BLaER1 (cell line): ENCODE data around the gene MYT1.

Experiments
- H3K27ac ChIP-seq: shearing (Covaris generic); formaldehyde crosslinking; 2 replicates; pipeline ENCODE4 v1.8.1; 2022
- H3K27me3 ChIP-seq: shearing (Covaris generic); formaldehyde crosslinking; 2 replicates; pipeline ENCODE4 v1.8.1; 2022
- H3K36me3 ChIP-seq: shearing (Covaris generic); formaldehyde crosslinking; 2 replicates; pipeline ENCODE4 v1.8.1; 2022
- H3K4me1 ChIP-seq: shearing (Covaris generic); formaldehyde crosslinking; 2 replicates; pipeline ENCODE4 v1.8.1; 2022
- H3K4me2 ChIP-seq: shearing (Covaris generic); formaldehyde crosslinking; 2 replicates; pipeline ENCODE4 v1.8.1; 2022
- H3K4me3 ChIP-seq: shearing (Covaris generic); formaldehyde crosslinking; 2 replicates; pipeline ENCODE4 v1.8.1; 2022
- H3K9ac ChIP-seq: shearing (Covaris generic); formaldehyde crosslinking; 2 replicates; pipeline ENCODE4 v1.8.1; 2022
- H3K9me3 ChIP-seq: shearing (Covaris generic); formaldehyde crosslinking; 2 replicates; pipeline ENCODE4 v1.8.1; 2022
- H4K20me1 ChIP-seq: shearing (Covaris generic); formaldehyde crosslinking; 2 replicates; pipeline ENCODE4 v1.8.1; 2022
- Cebpa-rat ChIP-seq: shearing (Covaris generic); IDR thresholded peaks from 2 replicates; pipeline ENCODE4 v1.8.1; 2022

Gene MYT1

GRCh38 chr20:64254156-64254555, 89.9 kb downstream of the MYT1 start:
- no peak for TF ChIP-seq Cebpa-rat
- H3K4me1 ChIP-seq: peaks cover 35% of the 10 kb centered on the region

GRCh38 chr20:64254571-64255360, 90.5 kb downstream of the MYT1 start:
- Histone ChIP-seq H3K27ac (peak overlapping the region; percentile 88), H3K4me2 (peak overlapping the region; percentile 97), H3K9me3 (no peaks in the 10 kb centered on the region), H3K9ac (peak overlapping the region; percentile 91), H4K20me1 (peaks cover 29% of the 10 kb centered on the region), H3K4me1 (peaks cover 35% of the 10 kb centered on the region), H3K36me3 (peaks cover under 1% of the 10 kb centered on the region; the same call in 1 of the 2 replicates), H3K27me3 (no peaks in the 10 kb centered on the region), H3K4me3 (peak overlapping the region; percentile 81)
- no peak for TF ChIP-seq Cebpa-rat

More at GRCh38 chr20:64254156-64254555, 89.9 kb downstream of the MYT1 start:
- H3K27ac ChIP-seq: no peak overlapping the region
- H4K20me1 ChIP-seq: peaks cover 23% of the 10 kb centered on the region
- H3K36me3 ChIP-seq: no peaks in the 10 kb centered on the region; the same call in 1 of the 2 replicates
- no peak overlapping the region for H3K4me2 ChIP-seq
- H3K4me3 ChIP-seq: no peak overlapping the region
- no peaks in the 10 kb centered on the region for H3K27me3 ChIP-seq
- H3K9ac ChIP-seq: no peak overlapping the region
- H3K9me3 ChIP-seq: no peaks in the 10 kb centered on the region

GRCh38 chr20:64255361-64256281, 91.4 kb downstream of the MYT1 start, which contains the start of gene PCMTD2:
TSS of gene PCMTD2 (plus strand) at chr20:64255748. CDS start at chr20:64259966, 4,218 bp downstream.
- H3K9me3 ChIP-seq: no peaks in the 10 kb centered on the region
- peaks cover 38% of the 10 kb centered on the region for H4K20me1 ChIP-seq
- no peaks in the 10 kb centered on the region for H3K27me3 ChIP-seq
- peaks cover 42% of the 10 kb centered on the region for H3K4me1 ChIP-seq
- H3K27ac ChIP-seq: peak within 1 kb of the TSS; percentile 88
- peak within 1 kb of the TSS; percentile 91 for H3K9ac ChIP-seq
- peak within 1 kb of the TSS; percentile 97 for H3K4me2 ChIP-seq
- peak within 1 kb of the TSS; percentile 81 for H3K4me3 ChIP-seq
- no peak for TF ChIP-seq Cebpa-rat
- H3K36me3 ChIP-seq: peaks cover 8% of the 10 kb centered on the region

- peak overlapping the region; percentile 88 for H3K27ac ChIP-seq
These were observed 92.2 kb downstream of the MYT1 start for GRCh38 chr20:64256282-64256935.

GRCh38 chr20:64257107-64257757, 93.0 kb downstream of the MYT1 start:
- H3K4me3 ChIP-seq: peak overlapping the region; percentile 81; the same call in 1 of the 2 replicates
- no peaks in the 10 kb centered on the region for H3K27me3 ChIP-seq
- peak overlapping the region; percentile 97 for H3K4me2 ChIP-seq
- no peaks in the 10 kb centered on the region for H3K9me3 ChIP-seq
- no peak overlapping the region for H3K27ac ChIP-seq
- H3K9ac ChIP-seq: peak overlapping the region; percentile 91
- no peak for TF ChIP-seq Cebpa-rat
- peaks cover 57% of the 10 kb centered on the region for H3K4me1 ChIP-seq
- peaks cover 14% of the 10 kb centered on the region for H3K36me3 ChIP-seq
- H4K20me1 ChIP-seq: peaks cover 54% of the 10 kb centered on the region

More at GRCh38 chr20:64256282-64256935, 92.2 kb downstream of the MYT1 start:
- Histone ChIP-seq H3K9me3 (no peaks in the 10 kb centered on the region), H3K4me2 (peak overlapping the region; percentile 97), H3K36me3 (peaks cover 8% of the 10 kb centered on the region), H4K20me1 (peaks cover 46% of the 10 kb centered on the region), H3K9ac (peak overlapping the region; percentile 91), H3K27me3 (no peaks in the 10 kb centered on the region), H3K4me1 (peaks cover 50% of the 10 kb centered on the region), H3K4me3 (peak overlapping the region; percentile 81)
- TF ChIP-seq Cebpa-rat: no peak

GRCh38 chr20:64258071-64258823, 94.0 kb downstream of the MYT1 start:
- Histone ChIP-seq H3K4me2 (peak overlapping the region; percentile 97; the same call in 1 of the 2 replicates), H4K20me1 (peaks cover 64% of the 10 kb centered on the region), H3K36me3 (peaks cover 24% of the 10 kb centered on the region), H3K4me3 (no peak overlapping the region), H3K9ac (no peak overlapping the region), H3K27ac (no peak overlapping the region), H3K27me3 (no peaks in the 10 kb centered on the region), H3K4me1 (peaks cover 57% of the 10 kb centered on the region), H3K9me3 (no peaks in the 10 kb centered on the region)
- TF ChIP-seq Cebpa-rat: no peak

- Histone ChIP-seq H3K4me1 (peaks cover 50% of the 10 kb centered on the region), H3K4me3 (no peak overlapping the region), H3K27me3 (no peaks in the 10 kb centered on the region), H3K36me3 (peaks cover 38% of the 10 kb centered on the region), H4K20me1 (peaks cover 84% of the 10 kb centered on the region), H3K4me2 (peak overlapping the region; percentile 54; the same call in 1 of the 2 replicates), H3K9ac (no peak overlapping the region), H3K27ac (no peak overlapping the region), H3K9me3 (no peaks in the 10 kb centered on the region)
- TF ChIP-seq Cebpa-rat: no peak
These were observed 96.0 kb downstream of the MYT1 start for GRCh38 chr20:64260239-64260638.

- peak overlapping the region; percentile 54 for H3K4me2 ChIP-seq
- 0 out of 2 replicates have a peak overlapping the region, but pooled peaks have one; percentile 1 for H3K27ac ChIP-seq
- peaks cover 47% of the 10 kb centered on the region for H3K36me3 ChIP-seq
- TF ChIP-seq Cebpa-rat: no peak
- H4K20me1 ChIP-seq: peaks cover 92% of the 10 kb centered on the region
- H3K27me3 ChIP-seq: no peaks in the 10 kb centered on the region
- H3K9ac ChIP-seq: no peak overlapping the region
- H3K4me3 ChIP-seq: no peak overlapping the region
- H3K9me3 ChIP-seq: no peaks in the 10 kb centered on the region
- peaks cover 49% of the 10 kb centered on the region for H3K4me1 ChIP-seq
These were observed 96.9 kb downstream of the MYT1 start for GRCh38 chr20:64261138-64261537.
